ENCODE data around the gene GOPC.

GOPC gene

GRCh38 chr6:117595099-117595923 is 7.0 kb downstream of the GOPC start:
- POLR2A ChIA-PET: no interaction called here
- CTCF ChIA-PET: interaction anchor here (1.3 kb wide), 1 partner anchor 39 kb away, joined by 3 read pairs; no protein-coding TSS in a partner anchor
- 92% methylated on average over 1 of the region's 2 CpGs for WGBS (ENCODE audit: insufficient coverage)
- Histone ChIP-seq H3K36me3 (ENCODE audit: control insufficient read depth in 4 of 4, insufficient read depth in 4 of 4, low read length in 3 of 4) (peaks cover 9 to 25% (median 19%) of the 10 kb centered on the region in 4 experiments), H3K4me1 (ENCODE audit: control extremely low read depth in 1 of 4, control insufficient read depth in 4 of 4, insufficient read depth in 4 of 4, low read length in 3 of 4) (peaks cover 0 to 8% (median 8%) of the 10 kb centered on the region in 4 experiments), H3K27me3 (replicated peaks in 2 of 5; ENCODE audit: control insufficient read depth in 4 of 5, insufficient read depth in 5 of 5, low read length in 4 of 5) (no peaks in the 10 kb centered on the region), H3K4me3 (ENCODE audit: control insufficient read depth in 1 of 7, extremely low read depth in 1 of 7, insufficient read depth in 4 of 7, low read depth in 2 of 7, low read length in 6 of 7) (no peak overlapping the region), H3K9me3 (ENCODE audit: control extremely low read depth in 1 of 5, control insufficient read depth in 4 of 5, insufficient read depth in 2 of 5, low read depth in 1 of 5, low read length in 4 of 5) (peaks cover 0 to 9% (median 4%) of the 10 kb centered on the region in 5 experiments), H3K27ac (ENCODE audit: insufficient read depth in 1 of 2, low read depth in 1 of 2, low read length in 2 of 2, poor library complexity in 1 of 2, severe bottlenecking in 2 of 2) (no peak overlapping the region)
- no peak for DNase-seq

- no peaks in the 10 kb centered on the region for H3K27me3 ChIP-seq (replicated peaks in 2 of 5; ENCODE audit: control insufficient read depth in 4 of 5, insufficient read depth in 5 of 5, low read length in 4 of 5)
- CTCF ChIA-PET: interaction anchor here (1.1 kb wide), 1 partner anchor 10 kb away, joined by 3 read pairs; no protein-coding TSS in a partner anchor
- no peaks in the 10 kb centered on the region for H3K4me1 ChIP-seq (ENCODE audit: control extremely low read depth in 1 of 4, control insufficient read depth in 4 of 4, insufficient read depth in 4 of 4, low read length in 3 of 4)
- H3K4me3 ChIP-seq (ENCODE audit: control insufficient read depth in 1 of 7, extremely low read depth in 1 of 7, insufficient read depth in 4 of 7, low read depth in 2 of 7, low read length in 6 of 7): no peak overlapping the region
- DNase-seq: no peak
- peaks cover 16 to 28% (median 24%) of the 10 kb centered on the region in 4 experiments for H3K36me3 ChIP-seq (ENCODE audit: control insufficient read depth in 4 of 4, insufficient read depth in 4 of 4, low read length in 3 of 4)
- H3K27ac ChIP-seq (ENCODE audit: insufficient read depth in 1 of 2, low read depth in 1 of 2, low read length in 2 of 2, poor library complexity in 1 of 2, severe bottlenecking in 2 of 2): no peak overlapping the region
- POLR2A ChIA-PET: no interaction called here
- H3K9me3 ChIP-seq (ENCODE audit: control extremely low read depth in 1 of 5, control insufficient read depth in 4 of 5, insufficient read depth in 2 of 5, low read depth in 1 of 5, low read length in 4 of 5): peaks cover 0 to 9% (median 4%) of the 10 kb centered on the region in 5 experiments
- 95% methylated on average over 2 of the region's 3 CpGs for WGBS (ENCODE audit: insufficient coverage)
Observed at GRCh38 chr6:117592983-117593759, 9.1 kb downstream of the GOPC start.

GRCh38 chr6:117591405-117591804 is 10.9 kb downstream of the GOPC start:
- no peaks in the 10 kb centered on the region for H3K4me1 ChIP-seq (ENCODE audit: control extremely low read depth in 1 of 4, control insufficient read depth in 4 of 4, insufficient read depth in 4 of 4, low read length in 3 of 4)
- no peak for DNase-seq
- POLR2A ChIA-PET: no interaction called here
- peaks cover 11 to 18% (median 15%) of the 10 kb centered on the region in 4 experiments for H3K36me3 ChIP-seq (ENCODE audit: control insufficient read depth in 4 of 4, insufficient read depth in 4 of 4, low read length in 3 of 4)
- no peak overlapping the region for H3K4me3 ChIP-seq (ENCODE audit: control insufficient read depth in 1 of 7, extremely low read depth in 1 of 7, insufficient read depth in 4 of 7, low read depth in 2 of 7, low read length in 6 of 7)
- CTCF ChIA-PET: interaction anchor here (0.8 to 1.3 kb wide), 2 partner anchors 9 to 23 kb away, joined by 3 read pairs; no protein-coding TSS in a partner anchor
- H3K27me3 ChIP-seq (replicated peaks in 2 of 5; ENCODE audit: control insufficient read depth in 4 of 5, insufficient read depth in 5 of 5, low read length in 4 of 5): no peaks in the 10 kb centered on the region
- H3K9me3 ChIP-seq (ENCODE audit: control extremely low read depth in 1 of 5, control insufficient read depth in 4 of 5, insufficient read depth in 2 of 5, low read depth in 1 of 5, low read length in 4 of 5): no peaks in the 10 kb centered on the region
- no peak overlapping the region for H3K27ac ChIP-seq (ENCODE audit: insufficient read depth in 1 of 2, low read depth in 1 of 2, low read length in 2 of 2, poor library complexity in 1 of 2, severe bottlenecking in 2 of 2)
- 100% methylated on average over 2 of the region's 3 CpGs for WGBS (ENCODE audit: insufficient coverage)

- H3K4me1 ChIP-seq (ENCODE audit: control extremely low read depth in 1 of 4, control insufficient read depth in 4 of 4, insufficient read depth in 4 of 4, low read length in 3 of 4): no peaks in the 10 kb centered on the region
- no peaks in the 10 kb centered on the region for H3K27me3 ChIP-seq (replicated peaks in 2 of 5; ENCODE audit: control insufficient read depth in 4 of 5, insufficient read depth in 5 of 5, low read length in 4 of 5)
- CTCF ChIA-PET: interaction anchor here (0.8 to 1.5 kb wide), 3 partner anchors 10 to 34 kb away, joined by 3 read pairs; no protein-coding TSS in a partner anchor
- no peaks in the 10 kb centered on the region for H3K9me3 ChIP-seq (ENCODE audit: control extremely low read depth in 1 of 5, control insufficient read depth in 4 of 5, insufficient read depth in 2 of 5, low read depth in 1 of 5, low read length in 4 of 5)
- POLR2A ChIA-PET: no interaction called here
- no peak overlapping the region for H3K4me3 ChIP-seq (ENCODE audit: control insufficient read depth in 1 of 7, extremely low read depth in 1 of 7, insufficient read depth in 4 of 7, low read depth in 2 of 7, low read length in 6 of 7)
- DNase-seq: no peak
- H3K36me3 ChIP-seq (ENCODE audit: control insufficient read depth in 4 of 4, insufficient read depth in 4 of 4, low read length in 3 of 4): peaks cover 11 to 20% (median 15%) of the 10 kb centered on the region in 4 experiments
- no peak overlapping the region for H3K27ac ChIP-seq (ENCODE audit: insufficient read depth in 1 of 2, low read depth in 1 of 2, low read length in 2 of 2, poor library complexity in 1 of 2, severe bottlenecking in 2 of 2)
- 98% methylated on average over 4 of the region's 5 CpGs for WGBS (ENCODE audit: insufficient coverage)
Observed at GRCh38 chr6:117590447-117590846, 11.9 kb downstream of the GOPC start.

GRCh38 chr6:117585647-117586046 is 16.7 kb downstream of the GOPC start:
- no peaks in the 10 kb centered on the region for H3K27me3 ChIP-seq (replicated peaks in 2 of 5; ENCODE audit: control insufficient read depth in 4 of 5, insufficient read depth in 5 of 5, low read length in 4 of 5)
- peaks cover 0 to 8% (median 6%) of the 10 kb centered on the region in 5 experiments for H3K9me3 ChIP-seq (ENCODE audit: control extremely low read depth in 1 of 5, control insufficient read depth in 4 of 5, insufficient read depth in 2 of 5, low read depth in 1 of 5, low read length in 4 of 5)
- no peak overlapping the region for H3K27ac ChIP-seq (ENCODE audit: insufficient read depth in 1 of 2, low read depth in 1 of 2, low read length in 2 of 2, poor library complexity in 1 of 2, severe bottlenecking in 2 of 2)
- CTCF ChIA-PET: interaction anchor here (1.6 kb wide), 1 partner anchor 16 kb away, joined by 4 read pairs; the partner anchor contains the start of gene GOPC
- DNase-seq: no peak
- H3K4me3 ChIP-seq (ENCODE audit: control insufficient read depth in 1 of 7, extremely low read depth in 1 of 7, insufficient read depth in 4 of 7, low read depth in 2 of 7, low read length in 6 of 7): no peak overlapping the region
- POLR2A ChIA-PET: no interaction called here
- H3K36me3 ChIP-seq (ENCODE audit: control insufficient read depth in 4 of 4, insufficient read depth in 4 of 4, low read length in 3 of 4): peaks cover 12 to 33% (median 29%) of the 10 kb centered on the region in 4 experiments
- peaks cover 0 to 2% (median 0%) of the 10 kb centered on the region in 4 experiments for H3K4me1 ChIP-seq (ENCODE audit: control extremely low read depth in 1 of 4, control insufficient read depth in 4 of 4, insufficient read depth in 4 of 4, low read length in 3 of 4)

GRCh38 chr6:117574198-117574597 is 28.1 kb downstream of the GOPC start:
- H3K4me1 ChIP-seq (ENCODE audit: control extremely low read depth in 1 of 4, control insufficient read depth in 4 of 4, insufficient read depth in 4 of 4, low read length in 3 of 4): no peaks in the 10 kb centered on the region
- H3K36me3 ChIP-seq (ENCODE audit: control insufficient read depth in 4 of 4, insufficient read depth in 4 of 4, low read length in 3 of 4): peaks cover 12 to 41% (median 27%) of the 10 kb centered on the region in 4 experiments
- ChIA-PET POLR2A (no interaction called here), CTCF (interaction anchor here (1.2 kb wide), 1 partner anchor 18 kb away, joined by 4 read pairs; no protein-coding TSS in a partner anchor)
- no peak overlapping the region for H3K27ac ChIP-seq (ENCODE audit: insufficient read depth in 1 of 2, low read depth in 1 of 2, low read length in 2 of 2, poor library complexity in 1 of 2, severe bottlenecking in 2 of 2)
- WGBS (ENCODE audit: insufficient coverage): 100% methylated on average over 2 of the region's 4 CpGs
- no peak for DNase-seq
- H3K27me3 ChIP-seq (replicated peaks in 2 of 5; ENCODE audit: control insufficient read depth in 4 of 5, insufficient read depth in 5 of 5, low read length in 4 of 5): no peaks in the 10 kb centered on the region
- no peak overlapping the region for H3K4me3 ChIP-seq (ENCODE audit: control insufficient read depth in 1 of 7, extremely low read depth in 1 of 7, insufficient read depth in 4 of 7, low read depth in 2 of 7, low read length in 6 of 7)
- H3K9me3 ChIP-seq (ENCODE audit: control extremely low read depth in 1 of 5, control insufficient read depth in 4 of 5, insufficient read depth in 2 of 5, low read depth in 1 of 5, low read length in 4 of 5): no peaks in the 10 kb centered on the region

Data from common myeloid progenitor, CD34-positive (primary cell).